Breast epithelium (tissue), 3 donors: ENCODE results near the gene CYP51A1.

Source experiments
- CTCF ChIP-seq, 3 donors: fragments of 450-650 bp; IDR thresholded peaks; one replicate each; pipeline ENCODE4 v1.5.1; 2016 to 2017; ENCODE audit warnings: antibody characterized with exemption in 3 of 3, mild to moderate bottlenecking in 3 of 3, moderate library complexity in 3 of 3
- POLR2AphosphoS5 ChIP-seq, 3 donors: sonication (generic); formaldehyde crosslinking; IDR thresholded peaks; one replicate each; pipeline ENCODE4 v1.6.1; 2017; ENCODE audit warnings: antibody characterized with exemption in 3 of 3

GRCh38 chr7:92115821-92116220 is 18.5 kb downstream of the CYP51A1 start:
- TF ChIP-seq POLR2AphosphoS5 (IDR thresholded peaks at IDR 0.05) = no peak
- no peak for TF ChIP-seq CTCF (IDR thresholded peaks at IDR 0.05)
